ENCODE measurements around the gene MSH5. TPM values are rescaled to one million over a fixed set of nuclear protein-coding genes. Genes with fewer than 3 reads are reported as not detected.

MSH5 gene
- total RNA-seq, 1 experiment from 2014 or later = 22.7 TPM

- Histone ChIP-seq H3K4me2 (ENCODE audit: low read length) (no peak overlapping the region), H3K36me3 (ENCODE audit: low read depth, low read length) (peaks cover 15% of the 10 kb centered on the region), H4K20me1 (ENCODE audit: low read length) (no peaks in the 10 kb centered on the region), H3K27me3 (ENCODE audit: low read length) (no peaks in the 10 kb centered on the region), H3K9me2 (replicated peaks; ENCODE audit: low read length) (no peaks in the 10 kb centered on the region), H3K9ac (ENCODE audit: low read length) (no peak overlapping the region), H2AFZ (ENCODE audit: low read length) (no peak overlapping the region), H3K4me1 (ENCODE audit: insufficient read depth, low read length) (no peaks in the 10 kb centered on the region), H3K9me3 (ENCODE audit: low read length) (no peaks in the 10 kb centered on the region), H3K27ac (ENCODE audit: low read length) (no peak overlapping the region), H3K79me2 (ENCODE audit: low read length) (no peaks in the 10 kb centered on the region), H3F3A (ENCODE audit: low read length, unreplicated experiment) (peaks cover 4% of the 10 kb centered on the region), H3K4me3 (ENCODE audit: low read length) (no peak overlapping the region)
- ChIA-PET POLR2A (ENCODE audit: unreplicated experiment) (no interaction called here), CTCF (no interaction called here)
- TF ChIP-seq EZH2phosphoT487 (IDR thresholded peaks at IDR 0.05; ENCODE audit: borderline replicate concordance, low read length) (no peak), EZH2 (IDR thresholded peaks at IDR 0.05; ENCODE audit: low read length, unreplicated experiment) (no peak), CTCF (conservative IDR thresholded peaks at IDR 0.05; ENCODE audit: low read depth, low read length) (no peak)
- ATAC-seq (no peak), DNase-seq (no peak)
- BruUV-seq (replicated peaks) = no TSS peak
- intact Hi-C loops (cut with micrococcal nuclease) = no loop called here
These were observed 12.6 kb upstream of the MSH5 start for GRCh38 chr6:31727034-31727716.

- Histone ChIP-seq H3K9ac (ENCODE audit: low read length) (no peak overlapping the region), H3K4me2 (ENCODE audit: low read length) (peak overlapping the region; percentile 89), H2AFZ (ENCODE audit: low read length) (no peak overlapping the region), H3K36me3 (ENCODE audit: low read depth, low read length) (peaks cover 21% of the 10 kb centered on the region), H3K27ac (ENCODE audit: low read length) (no peak overlapping the region), H3F3A (ENCODE audit: low read length, unreplicated experiment) (peaks cover 4% of the 10 kb centered on the region), H3K27me3 (ENCODE audit: low read length) (no peaks in the 10 kb centered on the region), H3K4me1 (ENCODE audit: insufficient read depth, low read length) (no peaks in the 10 kb centered on the region), H3K9me2 (replicated peaks; ENCODE audit: low read length) (no peaks in the 10 kb centered on the region), H4K20me1 (ENCODE audit: low read length) (no peaks in the 10 kb centered on the region), H3K9me3 (ENCODE audit: low read length) (no peaks in the 10 kb centered on the region), H3K79me2 (ENCODE audit: low read length) (peaks cover under 1% of the 10 kb centered on the region; the same call in 1 of the 2 replicates), H3K4me3 (ENCODE audit: low read length) (peak overlapping the region; percentile 77)
- ChIA-PET POLR2A (ENCODE audit: unreplicated experiment) (no interaction called here), CTCF (no interaction called here)
- no peak for DNase-seq
- no peak for TF ChIP-seq CTCF (conservative IDR thresholded peaks at IDR 0.05; ENCODE audit: low read depth, low read length)
- ATAC-seq = no peak
- BruUV-seq (replicated peaks) = no TSS peak
- intact Hi-C loops (cut with micrococcal nuclease) = no loop called here
These were observed 11.8 kb upstream of the MSH5 start for GRCh38 chr6:31727717-31728671.
